HG03039 (cell line): ENCODE data around the gene EPGN.
A peak's percentile ranks its signal among the peaks of the same experiment; 100 is the strongest.
"Not testable (repeated sequence)": the region's sequence is repeated elsewhere in the genome, so short reads cannot be mapped to it uniquely, and the experiment has no call there.

Source experiments
- ATAC-seq: cut with Tn5 transposase; IDR thresholded peaks from one replicate; pipeline ENCODE4 v1.9.1; 2021; ENCODE audit warnings: mild to moderate bottlenecking, moderate library complexity; ENCODE audit not compliant: unreplicated experiment

EPGN gene

DNA sequence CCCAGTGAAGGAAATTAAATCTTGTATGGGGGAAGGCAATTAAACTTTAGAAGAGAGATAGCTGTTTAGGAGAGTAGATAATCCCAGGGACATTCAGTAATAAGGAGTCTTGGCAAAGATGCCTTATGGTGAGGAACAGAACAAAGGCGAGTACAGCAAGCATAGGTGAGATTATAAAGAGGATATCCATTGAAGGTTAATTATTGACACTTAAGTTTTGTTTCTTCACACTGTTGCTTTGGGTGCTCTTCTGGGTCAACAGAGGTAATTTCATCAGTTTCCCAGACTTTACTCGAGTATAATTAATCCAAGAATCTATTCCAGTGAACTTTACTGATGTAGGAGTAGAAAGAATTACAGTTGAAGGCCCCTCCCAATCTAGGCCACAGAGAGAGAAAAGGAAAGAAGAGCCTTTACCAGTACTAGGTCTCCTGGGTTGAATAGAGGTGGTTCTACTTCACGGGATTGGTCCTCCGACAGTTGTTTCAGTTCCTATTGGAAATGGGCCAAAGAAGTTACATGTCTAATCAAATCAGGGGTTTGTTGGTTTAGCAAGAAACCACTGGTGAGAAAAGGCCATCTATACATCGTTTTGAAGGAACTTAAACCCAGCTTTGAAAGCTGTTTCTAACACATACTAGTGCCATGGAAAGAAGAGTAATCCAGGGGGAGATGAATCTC lies 27.2 kb downstream of the EPGN start:
- peak; percentile 56 for ATAC-seq

DNA sequence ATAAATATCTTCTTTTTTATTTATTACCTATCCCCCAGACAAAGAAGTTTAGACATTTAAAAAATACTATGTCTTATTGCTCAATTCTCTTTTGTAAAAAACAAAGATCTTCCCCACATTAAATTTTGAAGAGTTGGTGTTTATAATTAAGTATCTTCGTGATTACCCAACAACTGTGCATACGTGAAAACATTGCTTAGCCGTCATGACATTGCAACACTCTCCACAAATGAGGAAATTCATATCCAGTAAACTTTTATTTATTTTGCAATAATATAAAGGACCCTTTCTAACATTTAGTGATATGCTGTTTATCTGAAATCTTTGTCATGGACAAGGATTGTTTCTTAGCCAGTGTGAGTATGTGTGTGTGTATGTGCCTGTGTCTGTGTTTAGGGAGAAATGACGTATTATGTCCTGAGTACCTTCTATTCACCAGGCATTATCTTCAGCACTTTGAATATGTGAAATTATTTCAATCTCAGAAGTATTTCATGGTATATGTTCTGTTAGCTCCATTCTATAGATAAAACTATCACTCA lies 30.6 kb downstream of the EPGN start:
- ATAC-seq: no peak

DNA sequence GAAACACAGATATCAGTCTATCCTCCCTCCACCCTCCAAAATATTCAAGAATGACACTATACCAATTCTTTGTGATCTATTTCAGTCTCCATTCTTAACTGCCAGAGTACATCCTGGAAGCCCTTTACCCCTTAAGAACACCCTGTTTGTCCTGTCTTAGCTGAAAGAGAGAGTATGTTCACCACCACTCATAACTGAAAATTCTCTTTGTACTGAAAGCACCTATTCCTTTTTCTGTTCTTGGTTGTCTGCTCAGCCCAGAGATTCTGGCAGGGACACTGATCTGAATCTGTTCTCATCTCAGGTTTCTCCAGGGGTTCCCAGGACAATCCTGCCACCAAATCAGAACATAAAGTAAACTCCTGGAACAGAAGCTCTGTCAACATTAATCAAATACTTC lies 31.2 kb downstream of the EPGN start:
- no peak for ATAC-seq

DNA sequence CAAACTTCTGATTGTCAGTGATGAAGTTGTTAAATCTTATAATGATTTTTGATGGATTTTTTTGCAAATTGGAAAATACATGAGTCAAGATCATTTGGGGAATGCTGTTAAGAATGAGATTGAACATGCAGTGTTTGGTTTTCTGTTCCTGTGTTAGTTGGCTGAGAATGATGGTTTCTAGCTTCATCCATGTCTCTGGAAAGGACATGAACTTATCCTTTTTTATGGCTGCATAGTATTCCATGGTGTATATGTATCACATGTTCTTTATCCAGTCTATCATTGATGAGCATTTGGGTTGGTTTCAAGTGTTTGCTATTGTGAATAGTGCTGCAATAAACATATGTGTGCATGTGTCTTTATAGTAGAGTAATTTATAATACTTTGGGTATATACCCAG lies 32.2 kb downstream of the EPGN start:
- not testable (repeated sequence) for ATAC-seq

DNA sequence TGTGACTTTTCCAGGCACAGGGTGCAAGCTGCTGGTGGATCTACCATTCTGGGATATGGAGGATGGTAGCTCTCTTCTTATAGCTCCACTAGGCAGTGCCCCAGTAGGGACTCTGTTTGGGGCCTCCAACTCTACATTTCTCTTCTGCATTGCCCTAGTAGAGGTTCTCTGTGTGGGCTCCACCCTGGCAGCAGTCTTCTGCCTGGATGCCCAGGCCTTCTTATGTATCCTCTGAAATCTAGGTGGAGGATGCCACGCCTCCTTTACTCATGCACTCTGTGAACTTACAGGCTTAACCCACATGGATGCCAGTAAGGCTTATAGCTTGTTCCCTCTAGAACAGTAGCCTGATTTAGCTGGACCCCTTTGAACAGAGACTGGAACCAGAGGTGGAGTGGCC lies 35.8 kb downstream of the EPGN start:
- no peak for ATAC-seq

DNA sequence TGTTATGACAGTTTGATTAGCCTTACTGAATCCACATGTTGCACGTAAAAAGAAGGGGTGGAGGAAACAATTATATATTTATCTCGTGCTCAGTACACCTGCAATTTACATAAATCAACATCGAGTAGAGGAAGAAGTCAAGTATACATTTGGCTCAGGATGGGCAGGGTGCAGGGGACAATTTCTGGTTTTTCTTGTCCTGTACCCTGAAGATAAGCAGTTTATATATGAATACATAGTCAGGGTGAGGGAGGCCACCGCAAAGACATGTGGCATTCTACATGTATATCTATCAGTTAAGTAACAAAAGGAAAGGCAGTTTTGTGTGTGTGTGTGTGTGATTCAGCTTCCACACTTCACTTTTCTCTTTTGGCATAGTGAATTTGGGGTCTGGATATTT lies 45.6 kb downstream of the EPGN start:
- ATAC-seq: no peak

DNA sequence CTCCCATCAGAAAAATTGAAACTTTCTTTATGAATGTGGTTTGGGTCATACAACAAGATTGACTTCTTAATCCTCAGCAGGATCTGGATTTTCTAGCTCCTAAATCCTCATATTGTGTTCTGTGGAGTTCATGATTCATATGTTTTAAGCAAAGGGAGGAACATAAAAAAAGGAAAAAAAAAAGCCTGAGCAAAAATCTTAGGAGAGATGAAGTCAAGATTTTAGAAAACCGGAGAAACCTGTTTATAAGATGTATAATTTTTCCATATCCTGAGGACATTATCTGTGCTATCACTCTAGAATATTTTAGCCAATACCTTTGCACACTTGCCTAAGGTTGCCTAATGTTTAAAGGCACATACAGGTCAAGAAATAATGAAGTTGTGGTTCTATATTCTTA lies 49.7 kb downstream of the EPGN start:
- no peak for ATAC-seq

DNA sequence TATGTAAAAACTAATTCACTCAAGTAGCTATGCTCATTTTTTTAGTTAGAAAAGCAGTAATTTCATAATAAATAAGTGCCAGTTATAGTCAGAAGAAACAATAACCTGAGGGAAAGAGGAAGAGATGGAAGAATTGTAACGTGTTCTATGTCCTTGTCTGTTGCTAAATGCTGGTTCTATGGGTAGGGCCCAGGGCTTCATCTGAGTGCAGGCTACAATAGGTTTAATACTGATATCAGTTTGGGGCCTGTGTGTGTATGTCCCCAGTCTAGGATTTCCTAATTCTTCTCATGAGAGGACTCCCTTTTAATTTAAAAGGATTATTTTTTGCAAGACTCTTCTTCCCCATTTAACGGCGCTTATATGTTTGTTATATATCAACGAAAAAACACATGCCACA lies 53.4 kb downstream of the EPGN start:
- no peak for ATAC-seq

DNA sequence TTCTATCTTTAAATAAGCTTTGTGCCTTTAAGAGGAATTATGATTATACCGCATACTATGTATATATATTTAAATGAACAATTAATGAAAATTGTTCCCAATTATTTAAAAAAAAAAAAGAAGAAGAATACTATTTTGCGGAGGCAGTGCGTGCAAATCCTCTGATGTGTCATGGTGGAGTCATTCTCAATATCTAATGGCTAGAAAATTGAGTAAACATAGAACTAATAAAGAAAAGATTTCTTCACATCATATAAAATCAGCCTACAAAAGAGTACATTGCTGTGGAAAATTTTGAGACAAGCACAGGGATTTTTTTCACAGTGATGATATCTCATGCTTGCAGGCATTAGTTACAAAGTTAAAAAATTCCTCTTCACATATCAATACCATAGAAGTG lies 54.1 kb downstream of the EPGN start:
- ATAC-seq: no peak

DNA sequence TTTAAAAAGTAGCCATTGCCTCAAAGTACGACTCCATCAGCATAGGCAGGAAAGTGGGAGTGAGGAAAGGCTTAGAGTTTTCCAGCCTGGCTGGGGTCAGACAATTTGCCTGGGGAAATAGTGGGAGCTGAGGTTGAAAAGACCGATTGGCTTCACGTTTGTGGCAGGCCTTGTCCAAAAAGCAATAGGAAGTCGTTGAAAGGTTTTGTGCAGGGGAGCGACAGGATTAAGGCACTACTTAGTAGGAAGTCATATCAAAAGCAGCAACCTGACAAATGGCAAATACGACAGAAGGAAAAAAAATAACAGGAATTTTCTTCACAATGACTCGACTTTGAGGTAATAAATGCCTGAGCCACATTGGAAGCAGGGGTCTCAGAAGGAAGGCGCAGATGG lies 56.0 kb downstream of the EPGN start:
- no peak for ATAC-seq

DNA sequence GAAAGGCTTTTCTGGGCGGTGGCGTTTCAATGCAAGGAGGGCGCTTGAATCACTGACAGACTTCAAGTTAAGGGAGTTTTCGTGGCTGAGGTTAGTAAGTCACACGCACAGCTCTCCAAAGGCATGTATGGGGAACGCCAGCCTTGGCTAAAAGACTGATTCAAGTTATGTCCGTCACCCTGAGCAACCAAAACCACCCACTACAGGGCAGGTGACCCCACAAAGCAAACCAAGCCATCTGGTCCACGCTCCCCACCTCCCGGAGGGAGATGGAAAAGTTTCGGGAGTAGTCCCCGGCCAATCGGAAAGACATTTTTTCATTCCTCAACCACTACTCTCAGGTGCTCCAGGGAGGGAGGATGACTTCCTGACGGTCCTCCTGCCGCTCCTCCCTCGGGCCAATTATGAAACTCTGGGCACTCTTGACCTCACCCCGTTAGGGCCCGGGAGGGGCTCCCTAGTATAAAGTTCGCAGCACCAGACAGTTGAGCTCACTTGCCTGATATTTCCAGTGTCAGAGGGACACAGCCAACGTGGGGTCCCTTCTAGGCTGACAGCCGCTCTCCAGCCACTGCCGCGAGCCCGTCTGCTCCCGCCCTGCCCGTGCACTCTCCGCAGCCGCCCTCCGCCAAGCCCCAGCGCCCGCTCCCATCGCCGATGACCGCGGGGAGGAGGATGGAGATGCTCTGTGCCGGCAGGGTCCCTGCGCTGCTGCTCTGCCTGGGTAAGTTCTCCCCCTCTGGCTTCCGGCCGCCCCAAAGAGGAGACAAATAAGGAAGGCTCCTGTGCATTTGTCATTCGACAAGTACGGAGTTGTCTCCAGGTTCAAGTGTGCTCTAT lies 56.6 kb downstream of the EPGN start, which contains the start of gene EREG:
Gene EREG (plus strand): TSS at position 494 of the 840 bp plus-strand sequence. CDS start 164 bp downstream, at position 658.
- ATAC-seq: no peak

DNA sequence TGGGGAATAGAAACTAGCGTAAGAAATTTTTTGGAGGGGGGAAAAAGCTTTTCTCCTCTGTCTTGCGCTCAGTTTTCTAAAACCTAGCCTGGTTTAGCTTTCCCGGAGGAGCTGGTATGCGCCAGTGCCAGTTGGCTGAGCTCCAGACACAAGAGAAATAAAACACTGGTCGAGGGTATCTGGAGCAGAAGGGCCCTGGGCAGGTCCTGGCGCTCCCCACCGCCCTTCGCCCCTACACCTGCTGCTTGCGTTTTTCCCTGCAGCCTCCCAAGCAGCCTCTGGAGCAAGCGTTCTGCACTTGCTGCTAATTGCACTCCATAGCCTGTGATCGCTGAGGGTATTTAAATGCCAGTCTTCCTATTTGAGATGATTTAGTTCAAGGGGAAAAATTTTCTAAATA lies 57.5 kb downstream of the EPGN start:
- no peak for ATAC-seq
